K562 (cell line): ENCODE measurements around the gene ADORA2A. TPM values are rescaled to one million over a fixed set of nuclear protein-coding genes. Genes with fewer than 3 reads are reported as not detected.

Experiments
- ATAC-seq: fragments of 200-7000 bp; cut with Tn5 transposase; 3 replicates; pipeline ENCODE4 v1.9.1; 2020; ENCODE audit warnings: moderate library complexity
- BruUV-seq: library from RNA; stranded (reverse); fragments of 400-500 nt; replicated peaks from 2 replicates; lab custom pipeline; 2021; lab: Mats Ljungman, UMichigan
- CTCF ChIA-PET: fragments of 300-600 bp; formaldehyde crosslinking; extraction: SDS; loops from one replicate; lab custom pipeline; 2021; ENCODE audit warnings: low intra/inter-chr PET ratio; lab: Yijun Ruan, JAX
- POLR2A ChIA-PET: fragments of 300-600, 350-650 bp; sonication (Branson Sonifier 250); formaldehyde crosslinking; extraction: SDS; loops from one replicate; lab custom pipeline; 2021; ENCODE audit warnings: antibody characterized with exemption, inconsistent platforms; lab: Yijun Ruan, JAX
- DNase-seq, 4 experiments: peaks; one replicate each; pipeline versions ENCODE4 v3.0.0 to v3.0.0-alpha.2; 2011 to 2018; ENCODE audit warnings: low spot score in 3 of 4, mixed read lengths in 3 of 4; ENCODE audit errors: extremely low read depth in 1 of 4
- FAIRE-seq: peaks from 2 replicates; lab custom pipeline; 2011; peaks lifted over from hg19 to GRCh38; lab: Jason Lieb, UNC
- H2AFZ ChIP-seq: 2 replicates; pipeline ENCODE4 v1.6.0; 2011; ENCODE audit warnings: low read depth, low read length, control low read depth, inconsistent platforms
- H3K27ac ChIP-seq: fragments of 200-600 bp; 3 replicates; pipeline ENCODE4 v1.8.0; 2011; ENCODE audit warnings: low read depth, mild to moderate bottlenecking, control low read depth, inconsistent platforms, low read length, moderate library complexity, mixed read lengths; ENCODE audit errors: extremely low read depth
- H3K27me3 ChIP-seq, 2 experiments: fragments of 300-600 bp in 1 of 2; 2 replicates in 1 of 2; 3 replicates in 1 of 2; pipeline versions ENCODE4 v1.6.0 to v1.8.0; 2011; ENCODE audit warnings: inconsistent platforms in 2 of 2, low read length in 2 of 2, mild to moderate bottlenecking in 1 of 2, mixed read lengths in 1 of 2, moderate library complexity in 1 of 2; ENCODE audit not compliant: control insufficient read depth in 2 of 2, insufficient read depth in 2 of 2
- H3K36me3 ChIP-seq: fragments of 300-600 bp; 3 replicates; pipeline ENCODE4 v1.8.0; 2011; ENCODE audit warnings: mild to moderate bottlenecking, low read length, inconsistent platforms; ENCODE audit not compliant: control insufficient read depth, insufficient read depth
- H3K4me1 ChIP-seq, 2 experiments: fragments of 200-600 bp in 1 of 2; replicated peaks in 1 of 2; 2 replicates in 1 of 2; 3 replicates in 1 of 2; pipeline versions ENCODE4 v1.5.1 to v1.8.0; 2011; ENCODE audit warnings: inconsistent platforms in 2 of 2, low read length in 2 of 2, mild to moderate bottlenecking in 1 of 2, mixed read lengths in 1 of 2, moderate library complexity in 1 of 2; ENCODE audit not compliant: control insufficient read depth in 2 of 2, insufficient read depth in 2 of 2
- H3K4me2 ChIP-seq: 2 replicates; pipeline ENCODE4 v1.6.1; 2011; ENCODE audit warnings: low read length, control low read depth, inconsistent platforms, mixed read lengths; ENCODE audit not compliant: insufficient read depth
- H3K4me3 ChIP-seq: fragments of 200-600 bp; sonication (generic), shearing (Covaris generic); 2 replicates; pipeline ENCODE4 v1.5.1; 2016; ENCODE audit warnings: control low read depth, inconsistent platforms
- H3K79me2 ChIP-seq: fragments of 200-600 bp; 3 replicates; pipeline ENCODE4 v1.8.0; 2011; ENCODE audit warnings: low read length, inconsistent platforms; ENCODE audit not compliant: control insufficient read depth, insufficient read depth
- H3K9ac ChIP-seq, 2 experiments: 2 replicates each; pipeline versions ENCODE4 v1.6.0 to v1.6.1; 2011; ENCODE audit warnings: low read depth in 2 of 2, low read length in 2 of 2, control low read depth in 1 of 2, inconsistent platforms in 1 of 2, mild to moderate bottlenecking in 1 of 2, mixed read lengths in 1 of 2; ENCODE audit not compliant: insufficient read depth in 1 of 2
- H3K9me1 ChIP-seq: one replicate; pipeline ENCODE4 v1.6.0; 2011; ENCODE audit warnings: inconsistent platforms, mild to moderate bottlenecking, low read length, moderate library complexity; ENCODE audit not compliant: control insufficient read depth, insufficient read depth
- H3K9me3 ChIP-seq: replicated peaks from 2 replicates; pipeline ENCODE4 v1.5.1; 2011; ENCODE audit warnings: low read depth, low read length, inconsistent platforms; ENCODE audit not compliant: control insufficient read depth, insufficient read depth
- H4K20me1 ChIP-seq: replicated peaks from 2 replicates; pipeline ENCODE4 v1.6.1; 2011; ENCODE audit warnings: low read length, inconsistent platforms, mixed read lengths; ENCODE audit not compliant: control insufficient read depth, insufficient read depth
- CREM ChIP-seq: IDR thresholded peaks from 2 replicates; pipeline ENCODE4 v1.6.1; 2014; ENCODE audit warnings: antibody characterized with exemption, low read depth
- CXXC5 ChIP-seq: fragments of 250-450 bp; sonication (Bioruptor Pico); IDR thresholded peaks from 2 replicates; pipeline ENCODE4 v1.8.0; 2022; ENCODE audit warnings: inconsistent platforms, mild to moderate bottlenecking, moderate library complexity
- ILK ChIP-seq: fragments of 450-650 bp; IDR thresholded peaks from 2 replicates; pipeline ENCODE4 v1.6.1; 2016; ENCODE audit warnings: missing genetic modification characterization, low read depth, mild to moderate bottlenecking, missing compliant biosample characterization, moderate library complexity, borderline replicate concordance
- NONO ChIP-seq, 2 experiments: fragments of 200-400 bp in 1 of 2; fragments of 450-650 bp in 1 of 2; formaldehyde crosslinking in 1 of 2; IDR thresholded peaks; 2 replicates each; pipeline ENCODE4 v1.6.1; 2017; ENCODE audit warnings: low read depth in 2 of 2, mild to moderate bottlenecking in 2 of 2, moderate library complexity in 2 of 2, low read length in 1 of 2
- PTTG1 ChIP-seq: fragments of 450-650 bp; IDR thresholded peaks from 2 replicates; pipeline ENCODE4 v1.6.1; 2016; ENCODE audit warnings: low read depth, mild to moderate bottlenecking, missing genetic modification characterization, missing compliant biosample characterization
- RBM14 ChIP-seq: fragments of 200-400 bp; formaldehyde crosslinking; IDR thresholded peaks from 2 replicates; pipeline ENCODE4 v1.6.1; 2018; ENCODE audit warnings: low read depth, mild to moderate bottlenecking, low read length, moderate library complexity, borderline replicate concordance; ENCODE audit not compliant: insufficient read depth
- SIRT6 ChIP-seq: IDR thresholded peaks from one replicate; pipeline ENCODE4 v1.6.1; 2012; ENCODE audit warnings: low read depth, mild to moderate bottlenecking, control low read depth, inconsistent platforms, low read length, moderate library complexity
- ZBTB2 ChIP-seq: fragments of 450-650 bp; IDR thresholded peaks from 2 replicates; pipeline ENCODE4 v1.6.1; 2016; ENCODE audit warnings: antibody characterized with exemption
- ZNF551 ChIP-seq: fragments of 250-450 bp; sonication (Bioruptor Pico); IDR thresholded peaks from 2 replicates; pipeline ENCODE4 v1.5.0; 2021; ENCODE audit warnings: mild to moderate bottlenecking, moderate library complexity
- WGBS: fragments of 100-300 bp; shearing (Covaris generic); methylation state at CpG from one replicate; pipeline ENCODE4 v1.1.6; 2016; ENCODE audit warnings: low coverage, mixed read lengths; ENCODE audit not compliant: insufficient coverage; ENCODE audit errors: missing lambda C conversion rate; 5-methylcytosine and 5-hydroxymethylcytosine counted together
- in situ Hi-C: fragments of 300-500 bp; cut with MboI; formaldehyde crosslinking; loops from 4 replicates; pipeline ENCODE4 v1.15.0; 2018; ENCODE audit warnings: inconsistent platforms, mixed read lengths
- intact Hi-C: fragments of 100-400 bp; cut with micrococcal nuclease; formaldehyde crosslinking; loops from 2 replicates; pipeline ENCODE4 v1.14.2; 2022
- polyA plus RNA-seq, 8 experiments: library from polyadenylated mRNA; depleted of rRNA in 4 of 8; stranded (reverse) in 5 of 8; unstranded in 3 of 8; fragments of >200 nt; fragmentation: Nextera tagmentation in 2 of 8; fragmentation: Illumina TruSeq in 1 of 8; extraction: Ambion mirVana in 2 of 8; extraction: Trizol in 1 of 8; gene quantifications; 2 replicates each; pipeline versions ENCODE4 v1.2.1 to v1.2.3, GENCODE V29; 2011 to 2014; ENCODE audit warnings: inconsistent platforms in 1 of 8, missing spikeins in 1 of 8
- total RNA-seq, 7 experiments: library from RNA; depleted of rRNA in 6 of 7; stranded (reverse); fragments of >200 nt in 6 of 7; fragmentation: Illumina TruSeq in 2 of 7; extraction: Trizol in 2 of 7; gene quantifications; 2 replicates each; pipeline versions ENCODE4 v1.2.1 to v1.2.3, GENCODE V29; 2011 to 2021; ENCODE audit warnings: low replicate concordance in 1 of 7

The ADORA2A gene
- total and polyA plus RNA-seq, 9 of the 15 experiments (the other 6 are each of a cell fraction or from before 2014, with no cell fraction given): 0.15 to 2.1 (median 0.66) TPM; not detected in 2

DNA sequence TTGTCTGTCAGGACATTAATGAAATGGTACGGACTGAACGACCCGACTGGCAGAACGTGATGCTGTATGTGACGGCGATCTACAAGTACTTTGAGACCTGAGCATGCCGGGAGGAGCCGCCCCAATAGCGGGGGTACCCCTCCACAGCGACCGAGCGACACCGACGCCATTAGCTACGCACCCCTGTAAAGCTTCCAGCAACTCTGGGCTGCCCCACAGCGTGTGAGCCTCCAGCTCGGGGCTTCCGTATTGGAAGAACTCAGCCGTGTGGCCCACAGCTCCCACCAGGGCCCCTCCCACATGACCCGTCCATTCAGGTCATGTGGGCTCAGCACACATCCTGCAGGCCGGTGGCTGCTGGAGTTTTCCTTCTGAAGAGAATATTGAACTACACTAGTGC lies 12.9 kb upstream of the ADORA2A start:
- WGBS: 80% methylated on average over 10 of the region's 21 CpGs
- FAIRE-seq (no peak), ATAC-seq (no peak), DNase-seq (no peak)
- in situ Hi-C loops (loop anchor here (10.0 kb wide), 1 partner anchor 360 kb away; the partner anchor contains the start of gene PIWIL3), intact Hi-C loops (no loop called here)
- H3K9me1 ChIP-seq: no peaks in the 10 kb centered on the region
- H3K79me2 ChIP-seq: no peaks in the 10 kb centered on the region
- TF ChIP-seq NONO (IDR thresholded peaks at IDR 0.05; ENCODE audit: low read depth in 2 of 2, low read length in 1 of 2) (no peak), CXXC5 (CRISPR knock-in tag) (no peak), ZNF551 (CRISPR knock-in tag) (no peak), ILK (tag) (no peak), ZBTB2 (no peak), PTTG1 (tag) (no peak), RBM14 (no peak), CREM (no peak), SIRT6 (no peak)
- no peak overlapping the region for H3K9ac ChIP-seq
- POLR2A ChIA-PET: no interaction called here
- no TSS peak for BruUV-seq
- H3K9me3 ChIP-seq: no peaks in the 10 kb centered on the region
- H3K4me2 ChIP-seq: no peak overlapping the region
- no peak overlapping the region for H3K4me3 ChIP-seq
- CTCF ChIA-PET: no interaction called here
- no peaks in the 10 kb centered on the region; a peak in 2 of 5 replicates for H3K4me1 ChIP-seq
- no peak overlapping the region for H2AFZ ChIP-seq
- H3K27me3 ChIP-seq: no peaks in the 10 kb centered on the region
- H3K27ac ChIP-seq: no peak overlapping the region
- H4K20me1 ChIP-seq: no peaks in the 10 kb centered on the region
- H3K36me3 ChIP-seq: peaks cover 23% of the 10 kb centered on the region; the same call in 1 of the 3 replicates
